Panc1 (cell line): ENCODE data around the gene CKM. TPM values are rescaled to one million over a fixed set of nuclear protein-coding genes. Genes with fewer than 3 reads are reported as not detected.

Source experiments
- ATAC-seq: fragments of 200-7000 bp; cut with Tn5 transposase; 2 replicates; pipeline ENCODE4 v1.9.1; 2020; ENCODE audit warnings: mild to moderate bottlenecking, moderate library complexity
- BruUV-seq: library from RNA; stranded (reverse); fragments of 400-500 nt; replicated peaks from 2 replicates; lab custom pipeline; 2021; lab: Mats Ljungman, UMichigan
- CTCF ChIA-PET: fragments of 300-600 bp; sonication (Branson Sonifier 250); formaldehyde crosslinking; loops from one replicate; lab custom pipeline; 2022; ENCODE audit warnings: antibody characterized with exemption; lab: Charles Lee
- POLR2A ChIA-PET: fragments of 300-600 bp; sonication (Branson Sonifier 250); formaldehyde crosslinking; loops from one replicate; lab custom pipeline; 2022; ENCODE audit warnings: antibody characterized with exemption; lab: Charles Lee
- DNase-seq: peaks from one replicate; pipeline ENCODE4 v3.0.0-alpha.2; 2010; ENCODE audit warnings: low read depth, low spot score
- H3K27ac ChIP-seq: 2 replicates; pipeline ENCODE4 v1.5.1; 2011; ENCODE audit warnings: mild to moderate bottlenecking, low read length, inconsistent platforms
- H3K27me3 ChIP-seq: fragments of 200-500 bp; sonication (Bioruptor generic); 2 replicates; pipeline ENCODE4 v1.6.0; 2014; ENCODE audit warnings: low read length, inconsistent platforms; ENCODE audit not compliant: control insufficient read depth, insufficient read depth
- H3K36me3 ChIP-seq: fragments of 200-500 bp; sonication (Bioruptor generic); 2 replicates; pipeline ENCODE4 v1.5.1; 2014; ENCODE audit warnings: inconsistent platforms, mild to moderate bottlenecking, low read length, moderate library complexity; ENCODE audit not compliant: control insufficient read depth, insufficient read depth
- H3K4me1 ChIP-seq: 2 replicates; pipeline ENCODE4 v1.5.1; 2011; ENCODE audit warnings: inconsistent platforms, mild to moderate bottlenecking, low read length, moderate library complexity; ENCODE audit not compliant: control insufficient read depth, insufficient read depth
- H3K4me3 ChIP-seq, 2 experiments: 2 replicates each; pipeline ENCODE4 v1.5.1; 2011 to 2012; ENCODE audit warnings: low read depth in 2 of 2, low read length in 2 of 2, mild to moderate bottlenecking in 2 of 2, inconsistent platforms in 1 of 2, moderate library complexity in 1 of 2
- H3K9me3 ChIP-seq: fragments of 200-500 bp; sonication (Bioruptor generic); 2 replicates; pipeline ENCODE4 v1.5.1; 2014; ENCODE audit warnings: low read depth, mild to moderate bottlenecking, inconsistent platforms, low read length, moderate library complexity; ENCODE audit not compliant: control insufficient read depth, insufficient read depth
- POLR2AphosphoS5 ChIP-seq: IDR thresholded peaks from 2 replicates; pipeline ENCODE4 v1.6.1; 2012; ENCODE audit warnings: mild to moderate bottlenecking, low read depth, low read length, moderate library complexity
- SIN3A ChIP-seq: IDR thresholded peaks from 2 replicates; pipeline ENCODE4 v1.6.1; 2012; ENCODE audit warnings: low read depth, mild to moderate bottlenecking, low read length, moderate library complexity, borderline replicate concordance; ENCODE audit not compliant: insufficient read depth
- TCF7L2 ChIP-seq: IDR thresholded peaks from 2 replicates; pipeline ENCODE4 v1.6.1; 2011; ENCODE audit warnings: mild to moderate bottlenecking, low read depth, low read length, inconsistent platforms
- in situ Hi-C: cut with HindIII; loops from 2 replicates; pipeline ENCODE4 v1.10.0; 2016; ENCODE audit warnings: low sequenced_read_pairs, low pct_unique_long_range_greater_than_20kb
- intact Hi-C: fragments of 100-400 bp; cut with micrococcal nuclease; formaldehyde crosslinking; loops from one replicate; pipeline ENCODE4 v1.10.0; 2022; ENCODE audit not compliant: unreplicated experiment
- total RNA-seq: library from RNA; stranded (reverse); gene quantifications from one replicate; pipeline ENCODE4 v1.2.1, GENCODE V29; 2021; ENCODE audit not compliant: unreplicated experiment
- TF ChIP-seq, protein P1 (sequence below): fragments of 450-650 bp; IDR thresholded peaks from 2 replicates; pipeline ENCODE4 v1.5.1; 2017; ENCODE audit warnings: mild to moderate bottlenecking
- TF ChIP-seq, protein P2 (sequence below), 2 experiments: IDR thresholded peaks; 2 replicates each; pipeline ENCODE4 v1.6.1; 2011 to 2012; ENCODE audit warnings: low read depth in 2 of 2, control low read depth in 1 of 2, low read length in 1 of 2, mild to moderate bottlenecking in 1 of 2, moderate library complexity in 1 of 2; ENCODE audit not compliant: insufficient read depth in 1 of 2

CKM gene
- total RNA-seq, 1 experiment from 2014 or later = not detected

GRCh38 chr19:45323671-45324081, 1.0 kb upstream of the CKM start:
- no peak overlapping the region for H3K27ac ChIP-seq
- CTCF ChIA-PET = no interaction called here
- peaks cover 10% of the 10 kb centered on the region for H3K4me1 ChIP-seq
- H3K4me3 ChIP-seq = 0 out of 4 replicates have a peak overlapping the region, but pooled peaks of 1 of the 2 experiments have one; percentile 0
- H3K9me3 ChIP-seq = no peaks in the 10 kb centered on the region
- DNase-seq (no peak), ATAC-seq (peak; percentile 24; the same call in 1 of the 2 replicates)
- intact Hi-C loops (loop anchor here (10.0 kb wide), 1 partner anchor 69 kb away; the partner anchor contains the start of gene MARK4), in situ Hi-C loops (no loop called here)
- TF ChIP-seq TCF7L2 = no peak
- TF ChIP-seq, protein P1, sequence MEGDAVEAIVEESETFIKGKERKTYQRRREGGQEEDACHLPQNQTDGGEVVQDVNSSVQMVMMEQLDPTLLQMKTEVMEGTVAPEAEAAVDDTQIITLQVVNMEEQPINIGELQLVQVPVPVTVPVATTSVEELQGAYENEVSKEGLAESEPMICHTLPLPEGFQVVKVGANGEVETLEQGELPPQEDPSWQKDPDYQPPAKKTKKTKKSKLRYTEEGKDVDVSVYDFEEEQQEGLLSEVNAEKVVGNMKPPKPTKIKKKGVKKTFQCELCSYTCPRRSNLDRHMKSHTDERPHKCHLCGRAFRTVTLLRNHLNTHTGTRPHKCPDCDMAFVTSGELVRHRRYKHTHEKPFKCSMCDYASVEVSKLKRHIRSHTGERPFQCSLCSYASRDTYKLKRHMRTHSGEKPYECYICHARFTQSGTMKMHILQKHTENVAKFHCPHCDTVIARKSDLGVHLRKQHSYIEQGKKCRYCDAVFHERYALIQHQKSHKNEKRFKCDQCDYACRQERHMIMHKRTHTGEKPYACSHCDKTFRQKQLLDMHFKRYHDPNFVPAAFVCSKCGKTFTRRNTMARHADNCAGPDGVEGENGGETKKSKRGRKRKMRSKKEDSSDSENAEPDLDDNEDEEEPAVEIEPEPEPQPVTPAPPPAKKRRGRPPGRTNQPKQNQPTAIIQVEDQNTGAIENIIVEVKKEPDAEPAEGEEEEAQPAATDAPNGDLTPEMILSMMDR = no peak
- TF ChIP-seq, protein P2, sequence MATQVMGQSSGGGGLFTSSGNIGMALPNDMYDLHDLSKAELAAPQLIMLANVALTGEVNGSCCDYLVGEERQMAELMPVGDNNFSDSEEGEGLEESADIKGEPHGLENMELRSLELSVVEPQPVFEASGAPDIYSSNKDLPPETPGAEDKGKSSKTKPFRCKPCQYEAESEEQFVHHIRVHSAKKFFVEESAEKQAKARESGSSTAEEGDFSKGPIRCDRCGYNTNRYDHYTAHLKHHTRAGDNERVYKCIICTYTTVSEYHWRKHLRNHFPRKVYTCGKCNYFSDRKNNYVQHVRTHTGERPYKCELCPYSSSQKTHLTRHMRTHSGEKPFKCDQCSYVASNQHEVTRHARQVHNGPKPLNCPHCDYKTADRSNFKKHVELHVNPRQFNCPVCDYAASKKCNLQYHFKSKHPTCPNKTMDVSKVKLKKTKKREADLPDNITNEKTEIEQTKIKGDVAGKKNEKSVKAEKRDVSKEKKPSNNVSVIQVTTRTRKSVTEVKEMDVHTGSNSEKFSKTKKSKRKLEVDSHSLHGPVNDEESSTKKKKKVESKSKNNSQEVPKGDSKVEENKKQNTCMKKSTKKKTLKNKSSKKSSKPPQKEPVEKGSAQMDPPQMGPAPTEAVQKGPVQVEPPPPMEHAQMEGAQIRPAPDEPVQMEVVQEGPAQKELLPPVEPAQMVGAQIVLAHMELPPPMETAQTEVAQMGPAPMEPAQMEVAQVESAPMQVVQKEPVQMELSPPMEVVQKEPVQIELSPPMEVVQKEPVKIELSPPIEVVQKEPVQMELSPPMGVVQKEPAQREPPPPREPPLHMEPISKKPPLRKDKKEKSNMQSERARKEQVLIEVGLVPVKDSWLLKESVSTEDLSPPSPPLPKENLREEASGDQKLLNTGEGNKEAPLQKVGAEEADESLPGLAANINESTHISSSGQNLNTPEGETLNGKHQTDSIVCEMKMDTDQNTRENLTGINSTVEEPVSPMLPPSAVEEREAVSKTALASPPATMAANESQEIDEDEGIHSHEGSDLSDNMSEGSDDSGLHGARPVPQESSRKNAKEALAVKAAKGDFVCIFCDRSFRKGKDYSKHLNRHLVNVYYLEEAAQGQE (IDR thresholded peaks at IDR 0.05; ENCODE audit: insufficient read depth in 1 of 2, low read depth in 2 of 2, low read length in 1 of 2) = no peak
- no peak for TF ChIP-seq POLR2AphosphoS5
- no peak for TF ChIP-seq SIN3A
- no peaks in the 10 kb centered on the region for H3K36me3 ChIP-seq
- POLR2A ChIA-PET = no interaction called here
- no TSS peak for BruUV-seq
- H3K27me3 ChIP-seq = no peaks in the 10 kb centered on the region

DNA sequence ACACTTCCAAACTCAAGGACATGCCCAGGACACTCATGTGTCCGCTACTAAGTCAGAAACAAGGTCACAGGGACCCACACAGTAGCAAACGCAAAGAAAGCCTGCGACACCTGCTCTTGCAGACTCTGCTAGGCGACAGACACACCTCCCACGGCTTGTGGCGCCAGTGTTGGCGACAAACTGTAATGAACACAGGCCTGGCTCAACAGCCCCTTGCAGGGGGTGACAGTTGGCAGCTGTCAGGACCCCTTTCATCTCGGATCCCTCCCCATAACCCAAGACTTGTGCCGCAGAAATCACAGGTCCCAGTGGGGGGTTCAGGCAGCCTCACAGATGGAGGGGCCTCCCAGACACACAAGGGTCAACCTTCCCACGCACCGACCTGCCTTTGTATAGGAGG, 364 bp downstream of the CKM start:
- ATAC-seq (no peak), DNase-seq (no peak)
- H3K4me1 ChIP-seq = peaks cover 10% of the 10 kb centered on the region
- in situ Hi-C loops (no loop called here), intact Hi-C loops (loop anchor here (10.0 kb wide), 1 partner anchor 68 kb away; the partner anchor contains the start of gene MARK4)
- H3K27ac ChIP-seq = no peak overlapping the region
- ChIA-PET CTCF (no interaction called here), POLR2A (interaction anchor here (0.6 kb wide), 1 partner anchor 126 kb away, joined by 3 read pairs; no protein-coding TSS in a partner anchor)
- BruUV-seq = no TSS peak
- no peak overlapping the region for H3K4me3 ChIP-seq
- H3K36me3 ChIP-seq = no peaks in the 10 kb centered on the region
- no peaks in the 10 kb centered on the region for H3K9me3 ChIP-seq
- no peaks in the 10 kb centered on the region for H3K27me3 ChIP-seq
- TF ChIP-seq TCF7L2 = no peak
- TF ChIP-seq, protein P2 (IDR thresholded peaks at IDR 0.05; ENCODE audit: insufficient read depth in 1 of 2, low read depth in 2 of 2, low read length in 1 of 2) = no peak
- TF ChIP-seq POLR2AphosphoS5 = no peak
- TF ChIP-seq, protein P1 = no peak
- TF ChIP-seq SIN3A = no peak
